Tibial nerve (tissue), 4 donors: ENCODE measurements around the gene SPCS3.

Experiments
- EP300 ChIP-seq, 2 donors: sonication (generic); formaldehyde crosslinking; IDR thresholded peaks; one replicate each; pipeline ENCODE4 v1.6.1; 2017; ENCODE audit warnings: antibody characterized with exemption in 2 of 2, mild to moderate bottlenecking in 1 of 2
- POLR2A ChIP-seq, 2 donors: fragments of 450-650 bp; IDR thresholded peaks; one replicate each; pipeline ENCODE4 v1.6.1; 2017; ENCODE audit warnings: antibody characterized with exemption in 2 of 2, mild to moderate bottlenecking in 2 of 2, moderate library complexity in 2 of 2
- TF ChIP-seq, protein P1 (sequence below), 5 experiments: fragments of 200-600 bp in 3 of 5; fragments of 450-650 bp in 2 of 5; sonication (generic) in 3 of 5; IDR thresholded peaks; one replicate each; pipeline ENCODE4 v1.5.1; 2016 to 2019; ENCODE audit warnings: antibody characterized with exemption in 5 of 5, mild to moderate bottlenecking in 3 of 5, moderate library complexity in 2 of 5

DNA sequence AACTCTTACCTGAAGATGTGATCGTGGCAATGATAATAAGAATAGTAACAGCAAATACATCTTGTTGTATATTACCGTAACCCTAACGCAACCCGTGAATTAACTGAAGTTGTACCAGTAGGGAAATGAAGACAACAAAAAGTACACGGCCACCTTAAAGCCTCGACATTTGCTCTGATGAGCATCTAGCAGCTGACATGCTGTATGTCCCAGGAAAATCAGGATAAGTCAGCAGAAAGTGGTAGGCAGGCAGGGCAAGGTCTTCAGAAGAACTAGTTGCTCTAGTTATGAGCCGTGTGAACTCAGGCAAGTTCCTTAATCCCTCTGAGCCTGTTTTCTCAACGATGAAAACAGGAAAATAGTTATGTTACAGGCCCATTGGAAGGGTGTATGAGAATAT, 43.1 kb upstream of the SPCS3 start:
- TF ChIP-seq EP300 (IDR thresholded peaks at IDR 0.05) (no peak), POLR2A (IDR thresholded peaks at IDR 0.05) (no peak)
- TF ChIP-seq, protein P1, sequence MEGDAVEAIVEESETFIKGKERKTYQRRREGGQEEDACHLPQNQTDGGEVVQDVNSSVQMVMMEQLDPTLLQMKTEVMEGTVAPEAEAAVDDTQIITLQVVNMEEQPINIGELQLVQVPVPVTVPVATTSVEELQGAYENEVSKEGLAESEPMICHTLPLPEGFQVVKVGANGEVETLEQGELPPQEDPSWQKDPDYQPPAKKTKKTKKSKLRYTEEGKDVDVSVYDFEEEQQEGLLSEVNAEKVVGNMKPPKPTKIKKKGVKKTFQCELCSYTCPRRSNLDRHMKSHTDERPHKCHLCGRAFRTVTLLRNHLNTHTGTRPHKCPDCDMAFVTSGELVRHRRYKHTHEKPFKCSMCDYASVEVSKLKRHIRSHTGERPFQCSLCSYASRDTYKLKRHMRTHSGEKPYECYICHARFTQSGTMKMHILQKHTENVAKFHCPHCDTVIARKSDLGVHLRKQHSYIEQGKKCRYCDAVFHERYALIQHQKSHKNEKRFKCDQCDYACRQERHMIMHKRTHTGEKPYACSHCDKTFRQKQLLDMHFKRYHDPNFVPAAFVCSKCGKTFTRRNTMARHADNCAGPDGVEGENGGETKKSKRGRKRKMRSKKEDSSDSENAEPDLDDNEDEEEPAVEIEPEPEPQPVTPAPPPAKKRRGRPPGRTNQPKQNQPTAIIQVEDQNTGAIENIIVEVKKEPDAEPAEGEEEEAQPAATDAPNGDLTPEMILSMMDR (IDR thresholded peaks at IDR 0.05), result no peak
